HCT116 (cell line): ENCODE measurements around the gene RAB30. TPM values are rescaled to one million over a fixed set of nuclear protein-coding genes. Genes with fewer than 3 reads are reported as not detected.

Experiments
- ATAC-seq: fragments of 200-7000 bp; cut with Tn5 transposase; 2 replicates; pipeline ENCODE4 v1.9.1; 2020; ENCODE audit warnings: mild to moderate bottlenecking, moderate library complexity
- BruUV-seq: library from RNA; stranded (reverse); fragments of 400-500 nt; replicated peaks from 2 replicates; lab custom pipeline; 2021; lab: Mats Ljungman, UMichigan
- CTCF ChIA-PET: fragments of 300-600 bp; sonication (Branson Sonifier 250); formaldehyde crosslinking; loops from one replicate; lab custom pipeline; 2021; ENCODE audit warnings: antibody characterized with exemption; lab: Charles Lee
- POLR2A ChIA-PET: fragments of 300-600, 350-600 bp; sonication (Branson Sonifier 250); formaldehyde crosslinking; loops from one replicate; lab custom pipeline; 2021; ENCODE audit warnings: antibody characterized with exemption; lab: Charles Lee
- RAD21 ChIA-PET, 2 experiments: fragments of 300-600 bp; sonication (Branson Sonifier 250); formaldehyde crosslinking; loops; one replicate each; lab custom pipeline; 2023; ENCODE audit warnings: low total read pairs in 2 of 2; ENCODE audit not compliant: uncharacterized antibody in 2 of 2, unreplicated experiment in 2 of 2, low non-redundant PET in 1 of 2; lab: Charles Lee
- DNase-seq: peaks from one replicate; pipeline ENCODE4 v3.0.0-alpha.2; 2010; ENCODE audit warnings: low read depth, low spot score
- H2AFZ ChIP-seq: fragments of 200-600 bp; shearing (Covaris generic), sonication (generic); 2 replicates; pipeline ENCODE4 v1.6.1; 2017; ENCODE audit warnings: low read depth, mixed run types, mixed read lengths, antibody characterized with exemption, low read length; ENCODE audit not compliant: poor library complexity, severe bottlenecking
- H3K27ac ChIP-seq: 2 replicates; pipeline ENCODE4 v1.5.1; 2012; ENCODE audit warnings: low read depth, low read length
- H3K27me3 ChIP-seq: fragments of 200-600 bp; sonication (generic); 2 replicates; pipeline ENCODE4 v1.6.1; 2016; ENCODE audit warnings: mixed run types, low read length, mixed read lengths; ENCODE audit not compliant: insufficient read depth
- H3K36me3 ChIP-seq, 2 experiments: fragments of 200-500 bp in 1 of 2; fragments of 200-600 bp in 1 of 2; sonication (Bioruptor generic) in 1 of 2; sonication (generic) in 1 of 2; 2 replicates each; pipeline versions ENCODE4 v1.5.1 to v1.6.1; 2014 to 2016; ENCODE audit warnings: low read length in 2 of 2, inconsistent platforms in 1 of 2, mixed read lengths in 1 of 2, mixed run types in 1 of 2; ENCODE audit not compliant: insufficient read depth in 2 of 2, control insufficient read depth in 1 of 2
- H3K4me1 ChIP-seq, 2 experiments: fragments of 200-600 bp in 1 of 2; sonication (generic) in 1 of 2; 2 replicates each; pipeline versions ENCODE4 v1.5.1 to v1.6.1; 2012 to 2017; ENCODE audit warnings: low read length in 2 of 2, inconsistent platforms in 1 of 2, mild to moderate bottlenecking in 1 of 2, mixed read lengths in 1 of 2, mixed run types in 1 of 2, moderate library complexity in 1 of 2; ENCODE audit not compliant: insufficient read depth in 2 of 2, control insufficient read depth in 1 of 2
- H3K4me2 ChIP-seq: fragments of 200-600 bp; sonication (generic); 2 replicates; pipeline ENCODE4 v1.6.1; 2017; ENCODE audit warnings: mixed run types, low read length, mixed read lengths
- H3K4me3 ChIP-seq, 2 experiments: fragments of 200-600 bp in 1 of 2; sonication (generic) in 1 of 2; replicated peaks in 1 of 2; 2 replicates each; pipeline ENCODE4 v1.5.1; 2011 to 2016; ENCODE audit warnings: low read length in 2 of 2, control low read depth in 1 of 2, low read depth in 1 of 2, mild to moderate bottlenecking in 1 of 2, mixed read lengths in 1 of 2, mixed run types in 1 of 2
- H3K79me2 ChIP-seq: fragments of 200-600 bp; sonication (generic); 2 replicates; pipeline ENCODE4 v1.6.1; 2017; ENCODE audit warnings: mild to moderate bottlenecking, mixed run types, low read length, moderate library complexity, mixed read lengths; ENCODE audit not compliant: insufficient read depth
- H3K9ac ChIP-seq: fragments of 200-600 bp; sonication (generic); 2 replicates; pipeline ENCODE4 v1.6.1; 2016; ENCODE audit warnings: low read length, mixed read lengths
- H3K9me2 ChIP-seq: fragments of 200-600 bp; sonication (generic), shearing (Covaris generic); 2 replicates; pipeline ENCODE4 v1.6.1; 2017; ENCODE audit warnings: mixed run types, mild to moderate bottlenecking, moderate library complexity; ENCODE audit not compliant: insufficient read depth
- H3K9me3 ChIP-seq, 2 experiments: fragments of 200-500 bp in 1 of 2; fragments of 200-600 bp in 1 of 2; sonication (Bioruptor generic) in 1 of 2; sonication (generic) in 1 of 2; 2 replicates each; pipeline ENCODE4 v1.6.1; 2014 to 2017; ENCODE audit warnings: low read length in 2 of 2, mixed read lengths in 2 of 2, inconsistent platforms in 1 of 2, low read depth in 1 of 2, mild to moderate bottlenecking in 1 of 2, mixed run types in 1 of 2, moderate library complexity in 1 of 2; ENCODE audit not compliant: control insufficient read depth in 1 of 2, insufficient read depth in 1 of 2
- H4K20me1 ChIP-seq: fragments of 200-600 bp; sonication (generic), shearing (Covaris generic); 2 replicates; pipeline ENCODE4 v1.6.1; 2017; ENCODE audit warnings: mixed run types, mild to moderate bottlenecking, moderate library complexity; ENCODE audit not compliant: insufficient read depth
- ATF3 ChIP-seq: IDR thresholded peaks from 2 replicates; pipeline ENCODE4 v1.6.1; 2012
- CTCF ChIP-seq, 3 experiments: fragments of 200-600 bp in 1 of 3; sonication (generic) in 1 of 3; IDR thresholded peaks in 2 of 3; conservative IDR thresholded peaks in 1 of 3; 2 replicates each; pipeline ENCODE4 v1.5.1; 2012 to 2017; ENCODE audit warnings: low read depth in 2 of 3, low read length in 2 of 3, antibody characterized with exemption in 1 of 3, borderline replicate concordance in 1 of 3, control low read depth in 1 of 3, mild to moderate bottlenecking in 1 of 3, mixed read lengths in 1 of 3, mixed run types in 1 of 3, moderate library complexity in 1 of 3; ENCODE audit not compliant: insufficient read depth in 1 of 3
- ELF1 ChIP-seq: IDR thresholded peaks from 2 replicates; pipeline ENCODE4 v1.6.1; 2012; ENCODE audit warnings: low read depth, borderline replicate concordance
- EZH2 ChIP-seq: fragments of 200-600 bp; sonication (generic); IDR thresholded peaks from 2 replicates; pipeline ENCODE4 v1.6.1; 2017; ENCODE audit warnings: antibody characterized with exemption, mixed run types
- EZH2phosphoT487 ChIP-seq: fragments of 200-600 bp; IDR thresholded peaks from 2 replicates; pipeline ENCODE4 v1.6.1; 2018; ENCODE audit warnings: antibody characterized with exemption, borderline replicate concordance
- JUND ChIP-seq: IDR thresholded peaks from 2 replicates; pipeline ENCODE4 v1.6.1; 2012
- SRF ChIP-seq: IDR thresholded peaks from 2 replicates; pipeline ENCODE4 v1.6.1; 2012; ENCODE audit warnings: low read depth
- ZBTB33 ChIP-seq: IDR thresholded peaks from 2 replicates; pipeline ENCODE4 v1.6.1; 2011; ENCODE audit warnings: mild to moderate bottlenecking, low read length, moderate library complexity; ENCODE audit not compliant: insufficient replicate concordance; ENCODE audit errors: extremely low read depth
- ZNF274 ChIP-seq: fragments of 200-500 bp; sonication (Bioruptor generic); IDR thresholded peaks from 2 replicates; pipeline ENCODE4 v1.6.1; 2014; ENCODE audit warnings: mild to moderate bottlenecking, low read depth, low read length, inconsistent platforms
- intact Hi-C: fragments of 100-400 bp; cut with micrococcal nuclease; formaldehyde crosslinking; loops from 2 replicates; pipeline ENCODE4 v1.10.0; 2022
- total RNA-seq: library from RNA; stranded (reverse); gene quantifications from one replicate; pipeline ENCODE4 v1.2.1, GENCODE V29; 2021; ENCODE audit not compliant: unreplicated experiment

RAB30 gene
- total RNA-seq, 1 experiment from 2014 or later, result 5.7 TPM

GRCh38 chr11:83097429-83098075, 25.9 kb upstream of the RAB30 start:
- Histone ChIP-seq H3K4me2 (no peak overlapping the region), H2AFZ (no peak overlapping the region), H3K27ac (no peak overlapping the region), H3K79me2 (no peaks in the 10 kb centered on the region), H3K4me1 (peaks cover 9 to 12% of the 10 kb centered on the region in 2 experiments), H4K20me1 (no peaks in the 10 kb centered on the region), H3K4me3 (no peak overlapping the region), H3K27me3 (no peaks in the 10 kb centered on the region), H3K36me3 (no peaks in the 10 kb centered on the region), H3K9me2 (no peaks in the 10 kb centered on the region), H3K9me3 (no peaks in the 10 kb centered on the region), H3K9ac (no peak overlapping the region)
- ATAC-seq, result no peak
- intact Hi-C loops, result no loop called here
- ChIA-PET CTCF (no interaction called here), RAD21 (no interaction called here), POLR2A (no interaction called here)
- no peak for DNase-seq
- BruUV-seq, result no TSS peak
- TF ChIP-seq ATF3, result no peak
- TF ChIP-seq SRF, result no peak
- TF ChIP-seq ZNF274, result no peak
- no peak for TF ChIP-seq EZH2phosphoT487
- no peak for TF ChIP-seq EZH2
- no peak for TF ChIP-seq ELF1
- no peak for TF ChIP-seq JUND
- no peak for TF ChIP-seq ZBTB33
- no peak for TF ChIP-seq CTCF (IDR thresholded peaks at IDR 0.05 in 2 of 3, conservative IDR thresholded peaks at IDR 0.05 in 1 of 3; ENCODE audit: borderline replicate concordance in 1 of 3, insufficient read depth in 1 of 3, low read depth in 2 of 3, low read length in 2 of 3)
